Measurements from ENCODE around the gene KCNJ18.
"Not testable (repeated sequence)": the region's sequence is repeated elsewhere in the genome, so short reads cannot be mapped to it uniquely, and the experiment has no call there.

KCNJ18 gene

DNA sequence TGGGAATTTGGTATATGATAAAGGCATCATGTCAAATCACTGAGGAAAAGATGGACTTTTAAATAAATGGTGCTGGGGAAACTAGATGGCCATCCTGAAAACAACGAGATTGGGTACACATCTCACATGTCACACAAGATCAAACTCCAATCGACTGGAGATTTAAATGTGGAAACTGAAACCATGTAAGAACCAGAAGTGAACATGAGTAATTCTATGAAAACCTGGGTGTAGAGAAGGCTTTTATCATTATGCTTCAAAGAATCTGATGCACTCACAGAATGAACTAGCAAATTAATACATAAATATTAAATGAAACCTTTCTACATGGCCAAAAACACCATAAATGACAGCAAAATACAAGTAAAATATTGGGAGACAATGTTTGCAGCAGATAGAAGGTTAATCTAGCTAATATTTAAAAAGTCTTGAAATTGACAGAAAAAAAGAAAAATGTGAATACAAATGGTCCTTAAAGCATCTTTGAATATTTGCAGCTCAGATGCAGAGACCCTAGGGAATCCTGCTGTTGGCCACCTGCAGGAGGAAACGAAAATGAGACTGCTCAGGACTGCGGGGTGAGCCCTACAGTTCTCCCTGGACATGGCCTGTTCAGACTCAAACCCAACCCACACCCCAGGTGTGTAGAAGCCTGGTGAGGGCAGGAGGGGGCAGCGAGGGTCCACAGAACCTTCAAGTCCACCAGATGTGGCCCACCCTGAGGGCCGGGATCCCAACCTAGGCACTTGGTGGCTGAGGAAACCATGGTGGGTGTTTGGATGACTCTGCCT is 32.1 kb downstream of the KCNJ18 start:
- not testable (repeated sequence) for DNase-seq (ENCODE audit: low read depth in 2 of 2, low spot score in 1 of 2)

DNA sequence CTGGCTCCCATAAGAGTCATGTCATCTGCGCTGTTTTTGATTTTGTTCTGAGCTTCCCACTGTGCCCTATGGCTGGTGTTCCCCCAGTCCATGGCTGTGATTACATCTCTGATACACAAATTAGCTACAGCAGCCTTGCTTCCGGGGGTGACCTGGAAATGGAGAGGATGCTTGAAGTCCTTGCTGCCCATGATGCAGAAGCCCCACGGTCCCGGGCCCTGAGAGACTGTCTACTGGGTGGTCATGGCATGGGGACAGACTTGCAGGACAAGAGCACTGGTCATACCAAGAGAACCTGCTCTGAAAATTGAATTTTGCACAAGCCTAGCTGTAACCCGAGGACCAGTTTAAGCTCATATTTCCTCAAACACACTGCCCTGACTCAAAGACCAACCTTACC is 38.8 kb downstream of the KCNJ18 start:
- not testable (repeated sequence) for DNase-seq (ENCODE audit: low read depth in 2 of 2, low spot score in 1 of 2)

DNA sequence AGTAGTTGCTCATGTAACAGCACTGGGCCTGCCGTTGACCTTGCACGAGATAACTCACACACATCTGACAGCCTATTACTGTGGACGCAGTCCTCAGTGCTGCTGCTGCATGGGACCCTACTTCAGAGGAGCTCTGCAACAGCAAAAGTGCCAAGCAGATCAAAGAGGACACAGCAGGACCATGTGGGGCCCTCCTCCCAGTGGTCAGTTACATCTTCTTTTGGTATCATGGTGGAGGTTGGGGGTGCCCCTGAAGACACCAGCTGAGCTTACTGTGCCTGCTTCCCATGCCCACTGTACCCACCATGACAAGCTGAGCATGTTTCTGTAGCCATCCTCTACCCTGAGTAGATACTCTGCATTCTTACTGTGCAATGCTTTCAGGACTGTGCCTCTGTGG is 41.6 kb downstream of the KCNJ18 start:
- not testable (repeated sequence) for DNase-seq (ENCODE audit: low read depth in 2 of 2, low spot score in 1 of 2)

DNA sequence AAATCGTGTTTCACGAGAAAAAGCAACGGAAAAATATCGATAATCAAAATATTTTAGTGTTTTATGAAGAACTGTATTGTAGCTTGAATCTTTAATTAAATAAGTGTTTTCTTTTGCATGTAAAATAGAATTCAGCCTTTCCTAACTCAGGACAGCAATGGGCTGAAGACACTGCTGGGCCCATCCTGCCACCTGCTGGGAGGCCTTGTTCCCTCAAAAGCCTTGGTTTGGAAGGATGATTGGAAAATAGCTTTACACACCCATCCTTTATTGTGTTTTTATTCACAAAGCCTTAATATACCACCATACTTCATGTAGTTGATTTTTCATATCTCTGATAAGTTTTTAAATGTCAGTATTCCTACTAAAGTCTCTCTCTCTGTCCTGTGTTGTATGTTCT is 43.5 kb downstream of the KCNJ18 start:
- not testable (repeated sequence) for DNase-seq (ENCODE audit: low read depth in 2 of 2, low spot score in 1 of 2)

DNA sequence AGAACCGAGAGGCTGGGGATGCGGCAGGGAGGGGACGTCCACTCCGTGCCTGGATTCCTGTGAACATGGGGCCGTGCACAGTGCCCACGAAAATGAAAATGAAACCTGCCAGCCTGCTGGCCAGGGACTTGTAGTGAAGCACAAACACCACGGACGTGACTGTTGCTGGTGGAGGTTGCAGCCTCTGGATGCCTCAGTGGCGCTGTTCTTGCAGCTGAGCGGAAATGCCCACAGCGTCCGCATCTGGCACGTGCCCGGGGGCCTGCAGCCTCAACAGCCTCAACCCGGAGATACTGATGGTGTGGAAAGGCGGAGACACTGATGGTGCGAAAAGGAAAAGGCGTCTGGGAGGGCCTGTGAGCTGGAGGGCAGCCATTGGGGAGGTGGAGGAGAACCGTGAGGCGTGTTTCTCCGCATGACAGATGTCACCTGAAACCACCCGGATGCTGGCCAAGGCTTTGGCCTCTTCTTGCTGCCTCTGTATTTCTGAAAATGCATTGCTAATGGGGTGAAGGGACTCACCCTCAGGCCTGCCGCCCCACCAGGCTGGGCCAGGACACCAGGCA is 44.8 kb downstream of the KCNJ18 start:
- not testable (repeated sequence) for DNase-seq (ENCODE audit: low read depth in 2 of 2, low spot score in 1 of 2)

DNA sequence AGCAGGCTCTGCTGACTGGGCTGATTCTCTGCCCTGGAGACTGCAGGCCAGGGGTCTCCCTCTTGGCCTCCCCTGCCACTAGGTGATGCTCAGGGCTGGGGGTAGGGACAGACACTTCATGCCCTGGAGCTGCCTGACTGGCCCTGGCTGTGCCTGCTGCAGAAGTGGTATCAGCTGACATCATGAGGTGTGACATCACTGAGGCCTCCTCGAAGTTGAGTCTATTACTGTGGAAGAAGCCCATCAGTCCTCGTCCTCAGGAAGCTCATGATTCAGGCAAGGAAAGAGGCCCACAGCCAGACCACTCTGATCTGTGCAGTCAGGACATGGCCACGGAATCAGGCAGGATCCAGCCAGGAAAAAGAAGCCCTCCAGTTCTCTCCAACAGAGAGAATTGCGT is 45.9 kb downstream of the KCNJ18 start:
- DNase-seq (ENCODE audit: low read depth in 2 of 2, low spot score in 1 of 2): not testable (repeated sequence)

DNA sequence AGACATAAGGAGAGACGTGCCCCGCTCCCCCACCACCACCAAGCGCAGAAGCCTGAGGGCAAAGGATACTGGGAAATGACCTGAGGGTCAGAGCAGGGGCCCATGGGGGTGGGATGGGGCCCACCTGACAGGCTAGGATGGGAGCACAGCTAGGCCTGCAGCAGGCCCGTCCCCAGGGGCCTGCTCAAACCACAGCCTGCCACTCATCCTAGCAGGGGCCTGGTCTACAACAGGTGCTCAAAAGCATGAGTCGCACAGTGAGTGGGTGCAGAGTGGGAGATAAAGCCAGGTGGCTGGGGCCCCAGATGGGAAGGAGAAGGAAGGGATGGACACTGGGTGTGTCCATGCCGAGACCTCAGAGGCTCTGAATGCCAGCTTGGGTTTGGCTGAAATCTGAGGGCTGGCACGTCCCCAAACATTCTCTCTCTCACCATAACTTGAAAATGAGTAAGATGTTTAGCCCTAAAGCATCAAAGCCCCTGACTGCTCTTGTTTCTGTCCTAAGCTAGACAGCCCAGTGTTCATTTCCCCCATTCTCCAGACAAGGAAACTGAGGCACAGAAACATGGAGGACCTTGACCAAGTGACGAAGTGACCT is 46.7 kb downstream of the KCNJ18 start:
- not testable (repeated sequence) for DNase-seq (ENCODE audit: low read depth in 2 of 2, low spot score in 1 of 2)

DNA sequence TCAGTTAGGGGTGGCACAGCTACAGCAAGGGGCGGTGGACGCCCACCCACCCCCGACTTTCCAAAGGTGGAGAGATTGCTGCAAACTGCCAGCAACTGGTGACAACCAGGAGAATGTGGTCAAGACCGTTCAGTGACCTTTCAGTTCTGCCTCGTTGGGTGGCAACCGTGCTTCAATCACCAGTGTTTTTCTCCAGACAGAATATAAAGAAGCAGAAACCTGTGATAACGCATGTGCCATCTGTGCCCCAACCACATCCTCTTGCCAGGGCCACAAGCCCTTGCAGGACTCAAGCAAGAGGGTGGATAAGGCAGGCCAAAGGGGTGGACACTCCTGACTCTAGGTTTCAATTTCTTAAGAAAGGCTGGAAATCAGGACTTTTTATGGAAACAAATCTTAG is 47.2 kb downstream of the KCNJ18 start:
- not testable (repeated sequence) for DNase-seq (ENCODE audit: low read depth in 2 of 2, low spot score in 1 of 2)

DNA sequence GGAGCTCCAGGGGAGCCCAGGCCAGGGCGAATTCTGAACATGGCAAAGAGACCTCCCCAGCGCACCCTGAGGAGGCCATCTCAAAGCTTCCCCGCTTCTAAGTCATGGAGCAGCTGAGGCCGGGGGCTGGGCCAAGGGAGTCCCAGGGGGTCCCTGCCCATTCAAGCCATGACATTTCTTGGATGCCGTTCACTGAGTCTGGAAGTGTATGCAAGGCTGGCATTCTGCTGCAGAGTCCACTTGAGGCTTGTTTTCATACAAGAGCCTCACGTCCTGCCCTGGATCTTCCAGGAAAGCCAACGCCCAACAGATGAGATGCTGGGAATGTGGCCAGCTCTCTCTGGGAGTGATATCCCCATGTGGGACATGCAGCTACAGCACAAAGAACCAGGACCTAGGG is 48.5 kb downstream of the KCNJ18 start:
- not testable (repeated sequence) for DNase-seq (ENCODE audit: low read depth in 2 of 2, low spot score in 1 of 2)

DNA sequence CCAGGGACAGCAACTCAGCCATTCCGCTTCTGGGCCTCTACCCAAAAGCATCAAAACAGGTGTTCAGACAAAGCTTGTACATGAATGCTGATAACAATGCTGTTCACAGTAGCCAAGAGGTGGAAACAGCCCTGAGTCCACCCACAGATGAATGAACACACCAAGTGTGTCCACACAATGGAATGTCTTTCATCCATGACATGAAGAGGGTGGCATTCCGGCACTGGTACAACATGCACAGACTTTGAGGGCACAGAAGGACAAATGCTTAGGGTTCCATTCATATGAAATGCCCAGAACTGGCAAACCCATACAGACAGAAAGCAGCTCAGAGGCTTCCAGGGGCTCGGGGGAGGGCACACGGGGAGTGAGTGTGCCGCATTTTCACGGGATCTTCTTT is 49.2 kb downstream of the KCNJ18 start:
- not testable (repeated sequence) for DNase-seq (ENCODE audit: low read depth in 2 of 2, low spot score in 1 of 2)

DNA sequence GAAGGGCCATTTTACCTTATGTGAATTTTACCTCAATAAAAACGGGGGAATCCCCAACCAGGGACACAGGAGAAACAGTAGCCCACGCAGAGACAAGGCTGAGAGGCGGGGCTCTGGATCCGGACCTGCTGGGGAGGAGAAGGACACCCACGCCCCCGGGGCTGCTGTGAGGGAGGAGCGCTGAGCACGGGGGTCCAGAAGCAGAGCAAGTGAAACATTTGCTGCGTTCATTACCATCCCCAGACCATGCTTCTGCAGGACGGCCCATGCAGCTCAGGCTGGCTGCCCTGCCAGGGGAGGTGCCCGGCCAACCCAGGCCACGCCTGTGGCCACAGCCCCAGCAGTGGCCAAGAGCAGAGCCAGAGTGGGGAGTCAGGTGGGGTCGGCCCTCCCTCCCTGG is 50.0 kb downstream of the KCNJ18 start:
- DNase-seq (ENCODE audit: low read depth in 2 of 2, low spot score in 1 of 2): no peak

DNA sequence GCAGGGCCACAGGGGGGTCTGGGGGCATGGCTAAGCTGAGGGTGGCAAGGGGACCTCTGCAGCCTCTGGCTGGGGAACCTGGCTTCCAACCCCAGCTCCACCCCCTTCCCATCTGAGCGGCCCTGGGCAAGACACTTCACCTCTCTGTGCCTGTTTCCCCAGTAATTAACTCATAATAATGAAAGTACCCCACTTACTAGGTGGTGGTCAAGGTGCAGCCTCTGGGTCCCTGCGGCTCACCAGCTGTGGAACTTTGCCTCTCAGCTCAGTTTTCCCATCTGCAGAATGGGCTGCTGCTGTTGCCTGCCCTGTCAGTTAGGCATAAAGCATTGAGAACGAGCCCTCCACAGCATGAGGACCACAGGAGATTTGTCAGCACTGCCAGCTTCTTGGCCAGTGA is 51.8 kb downstream of the KCNJ18 start:
- DNase-seq (ENCODE audit: low read depth in 2 of 2, low spot score in 1 of 2): not testable (repeated sequence)

DNA sequence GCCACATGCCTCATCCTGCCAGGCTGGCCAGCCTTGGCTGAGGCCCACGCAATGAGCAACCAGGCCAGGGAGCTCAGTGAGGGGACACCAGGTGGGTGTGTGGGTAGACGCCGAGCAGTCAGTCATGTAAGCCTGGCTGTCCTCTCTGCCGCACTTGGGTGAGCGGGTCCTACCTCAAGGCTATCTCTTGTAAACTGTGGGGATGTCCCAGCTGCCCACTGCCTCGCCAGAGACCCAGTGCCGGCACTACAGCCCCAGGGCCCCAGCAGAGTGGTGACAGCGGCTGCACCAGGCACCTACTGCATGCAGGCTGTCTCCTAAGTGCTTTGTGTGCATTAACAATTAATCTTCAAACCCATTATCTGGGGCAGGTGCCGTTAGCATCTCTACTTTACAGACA is 52.3 kb downstream of the KCNJ18 start:
- DNase-seq (ENCODE audit: low read depth in 2 of 2, low spot score in 1 of 2): not testable (repeated sequence)

DNA sequence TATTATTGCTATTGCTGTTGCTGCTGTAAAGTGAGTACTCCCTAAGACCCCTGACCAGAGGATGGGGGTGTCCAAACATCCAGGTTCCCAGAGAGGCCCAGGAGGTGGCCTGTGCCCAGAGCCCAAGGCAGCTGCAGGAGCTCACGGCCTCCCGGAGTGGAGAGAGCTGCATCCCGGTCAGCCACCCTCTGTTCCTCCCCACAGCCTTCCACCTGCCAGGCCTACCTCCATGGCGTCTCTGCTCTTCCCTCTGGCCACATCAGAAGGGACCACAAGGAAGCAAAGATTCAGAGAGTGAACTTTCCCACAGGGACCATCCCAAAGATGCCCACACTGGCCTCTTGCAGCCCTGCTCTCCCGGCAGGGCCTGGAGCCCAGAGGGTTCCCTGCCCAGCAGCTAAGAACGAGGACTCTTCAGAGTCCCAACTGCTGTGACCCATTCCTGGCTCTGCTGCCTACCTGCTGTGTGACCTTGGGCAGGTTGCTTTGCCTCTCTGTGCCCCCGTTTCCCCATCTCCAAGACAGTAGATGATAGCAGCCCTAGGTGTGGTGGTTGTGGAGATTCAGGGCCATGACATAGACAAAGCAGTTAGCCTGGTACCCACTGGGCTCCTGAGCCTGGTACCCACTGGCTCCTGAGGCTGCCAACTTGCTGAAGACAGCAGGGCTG is 53.2 kb downstream of the KCNJ18 start:
- DNase-seq (ENCODE audit: low read depth in 2 of 2, low spot score in 1 of 2): not testable (repeated sequence)

DNA sequence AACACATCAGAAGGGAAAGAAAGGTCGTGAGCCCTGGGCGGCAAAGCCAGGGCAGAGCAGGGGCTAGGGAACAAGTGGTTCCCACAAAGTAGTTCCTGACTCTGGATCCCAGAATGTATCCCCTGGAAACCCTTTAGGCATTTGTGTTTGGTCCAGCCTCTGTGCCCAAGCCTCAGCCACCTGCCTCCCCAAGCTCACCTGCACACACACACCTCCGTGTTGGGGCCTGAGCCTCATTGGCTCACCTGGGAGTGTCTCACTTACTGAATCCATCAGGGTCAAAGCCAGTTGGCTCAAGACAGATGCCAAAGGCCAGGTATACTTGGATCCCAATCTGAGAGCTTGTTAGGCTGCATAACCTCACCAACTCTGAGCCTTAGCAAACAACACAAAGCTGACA is 54.1 kb downstream of the KCNJ18 start:
- DNase-seq (ENCODE audit: low read depth in 2 of 2, low spot score in 1 of 2): not testable (repeated sequence)

DNA sequence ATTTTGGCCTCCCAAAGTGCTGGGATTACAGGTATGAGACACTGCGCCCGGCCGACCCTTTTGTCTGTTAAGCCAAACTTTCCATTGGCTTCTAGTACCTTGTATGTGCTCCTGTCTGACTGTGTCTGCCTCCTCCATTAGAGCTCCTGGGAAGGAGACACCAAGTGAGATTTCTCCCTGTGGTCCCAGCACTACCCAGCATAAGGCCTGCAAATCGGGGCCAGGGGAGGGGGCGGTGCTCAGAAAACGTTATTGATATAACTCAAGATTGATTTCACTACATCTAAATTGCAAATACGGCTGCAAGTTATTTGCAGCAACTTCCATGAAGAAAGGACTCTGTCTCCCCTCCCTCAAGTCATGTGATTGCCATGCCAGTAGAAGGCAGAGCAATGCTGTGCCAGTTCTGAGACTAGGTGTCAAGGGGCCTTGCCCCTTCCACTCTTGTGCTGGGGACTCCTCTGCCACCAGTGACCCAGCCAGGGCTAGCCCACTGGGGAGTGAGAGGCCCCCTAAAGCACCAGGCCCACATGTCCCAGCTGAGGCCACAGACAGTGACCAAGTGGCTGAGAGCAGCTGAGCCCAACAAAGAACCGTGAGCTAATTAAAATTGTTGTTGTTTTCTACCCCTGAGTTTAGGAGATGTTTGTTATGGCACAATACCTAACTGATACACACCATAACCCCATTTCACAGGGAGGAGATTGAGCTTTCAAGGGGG is 55.0 kb downstream of the KCNJ18 start:
- not testable (repeated sequence) for DNase-seq (ENCODE audit: low read depth in 2 of 2, low spot score in 1 of 2)

DNA sequence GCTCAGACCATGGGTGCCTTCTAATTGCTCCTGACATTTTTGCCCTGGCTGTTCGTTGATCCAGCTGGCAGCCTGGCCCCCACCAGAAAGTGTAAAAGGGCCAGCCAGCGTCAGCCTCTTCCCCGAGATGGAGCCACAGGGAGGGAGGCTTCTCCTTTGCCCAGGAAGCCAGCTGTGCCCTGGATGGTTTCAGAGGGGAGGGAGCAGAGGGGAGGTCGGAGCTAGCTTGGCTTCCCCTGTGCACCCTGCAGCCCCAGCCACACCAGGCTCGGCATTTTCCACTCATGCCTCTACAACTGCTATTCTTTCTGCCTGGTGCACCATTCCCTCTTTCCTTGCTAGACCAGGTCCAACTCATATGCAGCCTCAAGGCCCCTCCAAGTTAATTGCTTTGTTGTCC is 56.4 kb downstream of the KCNJ18 start:
- not testable (repeated sequence) for DNase-seq (ENCODE audit: low read depth in 2 of 2, low spot score in 1 of 2)

DNA sequence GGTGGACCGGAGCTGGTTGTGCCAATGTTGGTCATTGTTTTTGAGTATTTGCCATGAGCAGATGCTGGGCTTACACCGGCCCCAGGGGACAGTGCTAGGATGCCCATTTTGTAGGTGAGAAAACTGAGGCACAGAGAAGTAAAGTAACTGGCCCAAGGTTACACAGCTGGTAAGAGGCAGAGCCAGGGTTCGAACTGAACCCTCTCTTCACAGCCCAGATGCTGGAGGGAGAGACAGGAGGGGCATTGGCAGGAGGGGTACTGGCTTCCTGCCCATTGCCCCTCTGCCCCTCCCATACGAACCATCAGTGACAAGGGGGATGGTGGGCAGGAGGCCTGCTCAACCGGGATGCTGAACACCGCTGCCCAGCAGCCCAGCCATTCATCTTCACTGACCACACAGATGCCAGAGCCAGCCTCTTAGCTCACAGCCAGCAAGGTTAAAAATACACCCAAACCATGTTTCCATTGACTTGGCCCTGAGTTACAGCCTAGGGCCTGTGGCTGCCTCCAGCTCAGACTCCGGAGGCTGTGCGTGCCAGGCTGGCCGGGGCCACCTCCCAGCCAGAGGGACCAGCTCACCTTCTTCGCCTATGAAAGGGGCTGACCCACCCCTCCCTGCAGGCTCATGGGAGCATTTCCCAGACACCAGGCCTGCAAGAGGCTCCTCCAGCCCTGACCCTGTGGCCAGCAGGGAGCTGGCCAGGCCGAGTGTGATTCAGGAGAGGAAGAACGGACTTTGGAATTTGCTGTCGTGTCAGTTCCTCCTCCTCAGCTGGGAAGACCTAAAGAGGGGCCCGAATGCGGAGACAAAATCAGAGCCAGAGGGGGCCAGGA is 57.6 kb downstream of the KCNJ18 start:
- DNase-seq (ENCODE audit: low read depth in 2 of 2, low spot score in 1 of 2): not testable (repeated sequence)

DNA sequence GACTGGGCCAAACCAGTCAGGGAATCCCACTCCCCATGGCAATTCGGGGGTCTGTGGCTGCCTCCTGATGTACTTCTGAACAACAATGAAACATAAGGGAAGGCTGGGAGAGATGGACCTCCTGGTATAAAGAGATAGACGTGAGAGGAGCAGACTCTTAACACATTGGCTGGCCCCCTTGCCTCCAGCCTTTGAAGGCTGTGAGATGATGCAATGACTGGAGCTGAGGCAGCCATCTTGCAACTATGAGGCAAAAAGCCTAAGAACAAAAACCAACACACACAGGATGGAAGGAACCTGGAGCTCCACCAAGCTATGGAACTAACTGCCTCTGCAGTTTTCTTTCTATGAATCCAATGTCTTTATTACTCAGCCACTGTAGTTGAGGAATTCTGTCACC is 58.8 kb downstream of the KCNJ18 start:
- DNase-seq (ENCODE audit: low read depth in 2 of 2, low spot score in 1 of 2): not testable (repeated sequence)

Measured in stimulated activated CD8-positive, alpha-beta memory T cell treated with anti-CD3 and anti-CD28 coated beads, Interleukin-4, amount 100 ng/mL, for 4 hours (primary cell).